KMS-11 (cell line): Measurements from ENCODE around the gene TMEM82.

Experiments
- H2AFZ ChIP-seq: fragments of 200-600 bp; sonication (generic); 2 replicates; pipeline ENCODE4 v1.6.1; 2016; ENCODE audit warnings: antibody characterized with exemption, mixed run types, low read depth
- H3K27ac ChIP-seq: fragments of 200-600 bp; sonication (generic); 2 replicates; pipeline ENCODE4 v1.6.1; 2016; ENCODE audit warnings: mild to moderate bottlenecking, mixed run types
- H3K27me3 ChIP-seq: fragments of 200-600 bp; sonication (generic); 2 replicates; pipeline ENCODE4 v1.6.1; 2017; ENCODE audit warnings: mild to moderate bottlenecking, low read depth, mixed run types, moderate library complexity; ENCODE audit not compliant: insufficient read depth
- H3K36me3 ChIP-seq: fragments of 200-600 bp; sonication (generic); 2 replicates; pipeline ENCODE4 v1.6.1; 2017; ENCODE audit warnings: mild to moderate bottlenecking, mixed run types; ENCODE audit not compliant: insufficient read depth
- H3K4me1 ChIP-seq: fragments of 200-600 bp; sonication (generic); 2 replicates; pipeline ENCODE4 v1.6.1; 2016; ENCODE audit warnings: mild to moderate bottlenecking, low read depth, mixed run types; ENCODE audit not compliant: poor library complexity, severe bottlenecking
- H3K4me2 ChIP-seq: fragments of 200-600 bp; sonication (generic); 2 replicates; pipeline ENCODE4 v1.7.0; 2016; ENCODE audit warnings: mild to moderate bottlenecking, mixed run types
- H3K4me3 ChIP-seq: fragments of 200-600 bp; sonication (generic); IDR thresholded peaks from 2 replicates; pipeline ENCODE4 v1.6.1; 2017; ENCODE audit warnings: low read depth, low read length, mixed read lengths; ENCODE audit not compliant: insufficient read depth
- H3K79me2 ChIP-seq: fragments of 200-600 bp; sonication (generic); 2 replicates; pipeline ENCODE4 v1.6.1; 2016; ENCODE audit warnings: low read depth, mixed run types; ENCODE audit not compliant: insufficient read depth
- H3K9ac ChIP-seq: fragments of 200-600 bp; sonication (generic); 2 replicates; pipeline ENCODE4 v1.6.1; 2016; ENCODE audit warnings: mild to moderate bottlenecking, mixed run types
- H4K20me1 ChIP-seq: fragments of 200-600 bp; sonication (generic); 2 replicates; pipeline ENCODE4 v1.6.1; 2016; ENCODE audit warnings: mild to moderate bottlenecking, mixed run types; ENCODE audit not compliant: insufficient read depth
- CTCF ChIP-seq: fragments of 200-600 bp; sonication (generic); conservative IDR thresholded peaks from 2 replicates; pipeline ENCODE4 v1.6.1; 2017; ENCODE audit warnings: low read depth, mild to moderate bottlenecking, antibody characterized with exemption, low read length, moderate library complexity, mixed read lengths

The TMEM82 gene

GRCh38 chr1:15785683-15786082 lies 43.4 kb downstream of the TMEM82 start:
- peaks cover 2% of the 10 kb centered on the region for H3K4me1 ChIP-seq
- H3K4me3 ChIP-seq, result no peak overlapping the region
- no peaks in the 10 kb centered on the region for H3K36me3 ChIP-seq
- no peak for TF ChIP-seq CTCF
- no peak overlapping the region for H3K27ac ChIP-seq
- H3K9ac ChIP-seq, result no peak overlapping the region
- H4K20me1 ChIP-seq, result no peaks in the 10 kb centered on the region
- no peak overlapping the region for H2AFZ ChIP-seq
- no peak overlapping the region for H3K4me2 ChIP-seq
- H3K27me3 ChIP-seq, result no peaks in the 10 kb centered on the region
- no peaks in the 10 kb centered on the region for H3K79me2 ChIP-seq

GRCh38 chr1:15786581-15786980 lies 44.3 kb downstream of the TMEM82 start:
- no peak overlapping the region for H3K27ac ChIP-seq
- H3K4me1 ChIP-seq, result no peaks in the 10 kb centered on the region
- TF ChIP-seq CTCF, result no peak
- no peak overlapping the region for H3K9ac ChIP-seq
- no peak overlapping the region for H3K4me3 ChIP-seq
- H3K4me2 ChIP-seq, result no peak overlapping the region
- H4K20me1 ChIP-seq, result no peaks in the 10 kb centered on the region
- no peaks in the 10 kb centered on the region for H3K79me2 ChIP-seq
- no peaks in the 10 kb centered on the region for H3K36me3 ChIP-seq
- no peak overlapping the region for H2AFZ ChIP-seq
- no peaks in the 10 kb centered on the region for H3K27me3 ChIP-seq

- no peak for TF ChIP-seq CTCF
- H2AFZ ChIP-seq, result no peak overlapping the region
- H4K20me1 ChIP-seq, result no peaks in the 10 kb centered on the region
- H3K36me3 ChIP-seq, result no peaks in the 10 kb centered on the region
- no peak overlapping the region for H3K4me2 ChIP-seq
- H3K27me3 ChIP-seq, result no peaks in the 10 kb centered on the region
- H3K9ac ChIP-seq, result no peak overlapping the region
- no peaks in the 10 kb centered on the region for H3K4me1 ChIP-seq
- no peak overlapping the region for H3K27ac ChIP-seq
- no peaks in the 10 kb centered on the region for H3K79me2 ChIP-seq
- H3K4me3 ChIP-seq, result no peak overlapping the region
Measured at GRCh38 chr1:15788624-15789301, 46.5 kb downstream of the TMEM82 start.

- H3K9ac ChIP-seq, result no peak overlapping the region
- no peak for TF ChIP-seq CTCF
- peaks cover 6% of the 10 kb centered on the region for H3K4me1 ChIP-seq
- H3K79me2 ChIP-seq, result no peaks in the 10 kb centered on the region
- H4K20me1 ChIP-seq, result no peaks in the 10 kb centered on the region
- no peaks in the 10 kb centered on the region for H3K36me3 ChIP-seq
- H2AFZ ChIP-seq, result no peak overlapping the region
- H3K4me3 ChIP-seq, result no peak overlapping the region
- no peak overlapping the region for H3K27ac ChIP-seq
- H3K27me3 ChIP-seq, result no peaks in the 10 kb centered on the region
- H3K4me2 ChIP-seq, result no peak overlapping the region
Measured at GRCh38 chr1:15796086-15796462, 53.8 kb downstream of the TMEM82 start.
